Neural progenitor cell (in vitro differentiated cells): ENCODE data around the gene COQ2.

Experiments
- CTCF ChIP-seq: fragments of 200-600 bp; sonication (generic); IDR thresholded peaks from 2 replicates; pipeline ENCODE4 v1.5.1; 2017; ENCODE audit warnings: antibody characterized with exemption, mild to moderate bottlenecking
- EZH2 ChIP-seq: fragments of 200-600 bp; sonication (generic); IDR thresholded peaks from 2 replicates; pipeline ENCODE4 v1.6.1; 2017; ENCODE audit warnings: antibody characterized with exemption, mild to moderate bottlenecking, moderate library complexity

GRCh38 chr4:83282049-83282535 is 2.5 kb downstream of the COQ2 start:
- peak; percentile 76 for TF ChIP-seq CTCF
- no peak for TF ChIP-seq EZH2
